ENCODE measurements around the gene NOXRED1.

GRCh38 chr14:77426396-77426795, 3.1 kb upstream of the NOXRED1 start:
- TF ChIP-seq, protein P1, sequence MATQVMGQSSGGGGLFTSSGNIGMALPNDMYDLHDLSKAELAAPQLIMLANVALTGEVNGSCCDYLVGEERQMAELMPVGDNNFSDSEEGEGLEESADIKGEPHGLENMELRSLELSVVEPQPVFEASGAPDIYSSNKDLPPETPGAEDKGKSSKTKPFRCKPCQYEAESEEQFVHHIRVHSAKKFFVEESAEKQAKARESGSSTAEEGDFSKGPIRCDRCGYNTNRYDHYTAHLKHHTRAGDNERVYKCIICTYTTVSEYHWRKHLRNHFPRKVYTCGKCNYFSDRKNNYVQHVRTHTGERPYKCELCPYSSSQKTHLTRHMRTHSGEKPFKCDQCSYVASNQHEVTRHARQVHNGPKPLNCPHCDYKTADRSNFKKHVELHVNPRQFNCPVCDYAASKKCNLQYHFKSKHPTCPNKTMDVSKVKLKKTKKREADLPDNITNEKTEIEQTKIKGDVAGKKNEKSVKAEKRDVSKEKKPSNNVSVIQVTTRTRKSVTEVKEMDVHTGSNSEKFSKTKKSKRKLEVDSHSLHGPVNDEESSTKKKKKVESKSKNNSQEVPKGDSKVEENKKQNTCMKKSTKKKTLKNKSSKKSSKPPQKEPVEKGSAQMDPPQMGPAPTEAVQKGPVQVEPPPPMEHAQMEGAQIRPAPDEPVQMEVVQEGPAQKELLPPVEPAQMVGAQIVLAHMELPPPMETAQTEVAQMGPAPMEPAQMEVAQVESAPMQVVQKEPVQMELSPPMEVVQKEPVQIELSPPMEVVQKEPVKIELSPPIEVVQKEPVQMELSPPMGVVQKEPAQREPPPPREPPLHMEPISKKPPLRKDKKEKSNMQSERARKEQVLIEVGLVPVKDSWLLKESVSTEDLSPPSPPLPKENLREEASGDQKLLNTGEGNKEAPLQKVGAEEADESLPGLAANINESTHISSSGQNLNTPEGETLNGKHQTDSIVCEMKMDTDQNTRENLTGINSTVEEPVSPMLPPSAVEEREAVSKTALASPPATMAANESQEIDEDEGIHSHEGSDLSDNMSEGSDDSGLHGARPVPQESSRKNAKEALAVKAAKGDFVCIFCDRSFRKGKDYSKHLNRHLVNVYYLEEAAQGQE (IDR thresholded peaks at IDR 0.05; ENCODE audit: unreplicated experiment) = no peak
- TF ChIP-seq CTCF (conservative IDR thresholded peaks at IDR 0.05; ENCODE audit: low read depth in 2 of 2) = no peak
